Measurements from ENCODE around the gene DNAJC22. TPM values are rescaled to one million over a fixed set of nuclear protein-coding genes. Genes with fewer than 3 reads are reported as not detected.

DNAJC22 gene
- total RNA-seq, 4 donors from 2014 or later, result 5.0 to 57.8 (median 56.4) TPM

GRCh38 chr12:49336645-49337584 lies 9.8 kb upstream of the DNAJC22 start, which contains the start of gene C1QL4:
Gene C1QL4, minus strand, starts transcription at chr12:49337188. Its CDS starts 711 bp downstream, at chr12:49336477.
- Histone ChIP-seq H3K4me1 (peaks cover 0 to 26% (median 12%) of the 10 kb centered on the region in 4 donors), H3K4me3 (peak within 1 kb of the TSS in 3 of 4 donors; percentile 42 to 49 (median 45)), H3K36me3 (no peaks in the 10 kb centered on the region), H3K9me3 (no peaks in the 10 kb centered on the region), H3K27me3 (peaks cover 5 to 29% of the 10 kb centered on the region in 2 donors), H3K27ac (no peak within 1 kb of the TSS)
- TF ChIP-seq CTCF (IDR thresholded peaks at IDR 0.05), result peak; percentile 23 to 99 (median 74)
- TF ChIP-seq POLR2A (IDR thresholded peaks at IDR 0.05), result no peak
- peak; percentile 81 to 92 (median 88) for DNase-seq

- Histone ChIP-seq H3K4me3 (no peak overlapping the region), H3K27ac (no peak overlapping the region), H3K27me3 (peaks cover 5 to 26% of the 10 kb centered on the region in 2 donors), H3K4me1 (peaks cover 7 to 45% (median 26%) of the 10 kb centered on the region in 4 donors), H3K9me3 (no peaks in the 10 kb centered on the region), H3K36me3 (no peaks in the 10 kb centered on the region)
- no peak for TF ChIP-seq POLR2A (IDR thresholded peaks at IDR 0.05)
- TF ChIP-seq CTCF (IDR thresholded peaks at IDR 0.05), result no peak
- DNase-seq, result no peak
These were observed 7.7 kb upstream of the DNAJC22 start for GRCh38 chr12:49338830-49339463.

- no peak overlapping the region for H3K4me3 ChIP-seq
- peaks cover 5 to 22% of the 10 kb centered on the region in 2 donors for H3K27me3 ChIP-seq
- H3K27ac ChIP-seq, result no peak overlapping the region
- peak in 2 of 3 donors; percentile 79 for DNase-seq
- no peaks in the 10 kb centered on the region for H3K9me3 ChIP-seq
- H3K4me1 ChIP-seq, result peaks cover 7 to 47% (median 27%) of the 10 kb centered on the region in 4 donors
- no peaks in the 10 kb centered on the region for H3K36me3 ChIP-seq
- TF ChIP-seq CTCF (IDR thresholded peaks at IDR 0.05) (no peak), POLR2A (IDR thresholded peaks at IDR 0.05) (no peak)
These were observed 7.2 kb upstream of the DNAJC22 start for GRCh38 chr12:49339464-49339861.

GRCh38 chr12:49340095-49340870 lies 6.4 kb upstream of the DNAJC22 start:
- Histone ChIP-seq H3K36me3 (no peaks in the 10 kb centered on the region), H3K4me3 (no peak overlapping the region), H3K27me3 (peaks cover 5 to 24% of the 10 kb centered on the region in 2 donors), H3K9me3 (no peaks in the 10 kb centered on the region), H3K4me1 (peaks cover 7 to 52% (median 32%) of the 10 kb centered on the region in 4 donors), H3K27ac (no peak overlapping the region)
- DNase-seq, result peak in 1 of 3 donors; percentile 7
- TF ChIP-seq CTCF (IDR thresholded peaks at IDR 0.05) (no peak), POLR2A (IDR thresholded peaks at IDR 0.05) (no peak)

Measured in Peyer's patch (tissue), 4 donors.